RWPE1 (cell line): ENCODE results near the gene CLCN2.

Experiments
- CTCF ChIA-PET: fragments of 350-600 bp; sonication (Branson Sonifier 250); formaldehyde crosslinking; extraction: SDS; loops from one replicate; lab custom pipeline; 2021; lab: Yijun Ruan, JAX
- POLR2A ChIA-PET: fragments of 400-600 bp; formaldehyde crosslinking; extraction: SDS; loops from one replicate; lab custom pipeline; 2020; ENCODE audit warnings: antibody characterized with exemption; ENCODE audit not compliant: low non-redundant PET; lab: Yijun Ruan, JAX
- DNase-seq: peaks from one replicate; pipeline ENCODE4 v3.0.0; 2012; ENCODE audit warnings: low spot score
- H3K27ac ChIP-seq: fragments of 450-650 bp; 2 replicates; pipeline ENCODE4 v1.5.1; 2017
- TF ChIP-seq, protein P1 (sequence below): fragments of 450-650 bp; conservative IDR thresholded peaks from 2 replicates; pipeline ENCODE4 v1.5.1; 2017; ENCODE audit warnings: low read depth, mild to moderate bottlenecking

Gene CLCN2

DNA sequence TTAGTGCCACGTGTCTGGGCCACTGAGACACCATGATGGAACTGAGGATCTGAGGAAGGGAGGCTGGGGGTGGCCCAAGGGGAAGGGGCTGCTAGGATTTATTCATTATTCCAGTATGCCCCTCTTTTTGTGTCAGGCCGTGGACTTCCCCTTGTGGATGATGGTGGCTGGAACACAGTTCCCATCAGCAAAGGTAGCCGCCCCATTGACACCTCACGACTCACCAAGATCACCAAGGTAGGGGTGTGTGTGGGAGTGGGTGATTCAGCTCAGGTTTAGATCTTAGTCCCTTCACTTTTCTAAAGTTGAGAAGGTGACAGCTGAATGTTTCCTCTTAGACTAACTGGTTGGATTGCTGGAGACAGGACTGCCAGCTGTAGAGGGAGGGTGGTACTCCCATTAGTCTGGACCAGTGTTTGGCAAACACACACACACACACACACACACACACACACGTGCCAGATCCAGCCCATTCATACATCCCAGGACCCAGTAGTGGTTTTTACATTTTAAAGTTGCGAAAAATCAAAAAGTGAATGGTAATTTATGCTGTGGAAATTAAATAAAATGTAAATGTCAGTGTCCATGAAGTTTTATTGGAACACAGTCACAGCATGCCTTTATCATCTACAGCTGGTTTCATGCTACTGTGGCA is 35.6 kb downstream of the CLCN2 start:
- ChIA-PET POLR2A (no interaction called here), CTCF (no interaction called here)
- H3K27ac ChIP-seq, result peak overlapping the region; percentile 26
- TF ChIP-seq, protein P1, sequence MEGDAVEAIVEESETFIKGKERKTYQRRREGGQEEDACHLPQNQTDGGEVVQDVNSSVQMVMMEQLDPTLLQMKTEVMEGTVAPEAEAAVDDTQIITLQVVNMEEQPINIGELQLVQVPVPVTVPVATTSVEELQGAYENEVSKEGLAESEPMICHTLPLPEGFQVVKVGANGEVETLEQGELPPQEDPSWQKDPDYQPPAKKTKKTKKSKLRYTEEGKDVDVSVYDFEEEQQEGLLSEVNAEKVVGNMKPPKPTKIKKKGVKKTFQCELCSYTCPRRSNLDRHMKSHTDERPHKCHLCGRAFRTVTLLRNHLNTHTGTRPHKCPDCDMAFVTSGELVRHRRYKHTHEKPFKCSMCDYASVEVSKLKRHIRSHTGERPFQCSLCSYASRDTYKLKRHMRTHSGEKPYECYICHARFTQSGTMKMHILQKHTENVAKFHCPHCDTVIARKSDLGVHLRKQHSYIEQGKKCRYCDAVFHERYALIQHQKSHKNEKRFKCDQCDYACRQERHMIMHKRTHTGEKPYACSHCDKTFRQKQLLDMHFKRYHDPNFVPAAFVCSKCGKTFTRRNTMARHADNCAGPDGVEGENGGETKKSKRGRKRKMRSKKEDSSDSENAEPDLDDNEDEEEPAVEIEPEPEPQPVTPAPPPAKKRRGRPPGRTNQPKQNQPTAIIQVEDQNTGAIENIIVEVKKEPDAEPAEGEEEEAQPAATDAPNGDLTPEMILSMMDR, result no peak
- DNase-seq, result no peak

DNA sequence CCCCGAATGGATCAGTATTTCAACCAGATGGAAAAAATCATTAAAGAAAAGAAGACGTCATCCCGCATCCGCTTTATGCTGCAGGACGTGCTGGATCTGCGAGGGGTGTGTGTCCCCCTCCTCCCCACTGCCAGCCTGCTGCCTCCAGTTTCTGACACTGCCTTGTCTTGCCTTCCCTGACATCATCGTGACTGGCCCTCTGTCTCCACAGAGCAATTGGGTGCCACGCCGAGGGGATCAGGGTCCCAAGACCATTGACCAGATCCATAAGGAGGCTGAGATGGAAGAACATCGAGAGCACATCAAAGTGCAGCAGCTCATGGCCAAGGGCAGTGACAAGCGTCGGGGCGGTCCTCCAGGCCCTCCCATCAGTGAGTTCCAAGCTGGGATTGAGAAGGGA is 36.1 kb downstream of the CLCN2 start:
- peak overlapping the region; percentile 26 for H3K27ac ChIP-seq
- POLR2A ChIA-PET, result no interaction called here
- CTCF ChIA-PET, result no interaction called here
- DNase-seq, result no peak
- TF ChIP-seq, protein P1, result no peak

DNA sequence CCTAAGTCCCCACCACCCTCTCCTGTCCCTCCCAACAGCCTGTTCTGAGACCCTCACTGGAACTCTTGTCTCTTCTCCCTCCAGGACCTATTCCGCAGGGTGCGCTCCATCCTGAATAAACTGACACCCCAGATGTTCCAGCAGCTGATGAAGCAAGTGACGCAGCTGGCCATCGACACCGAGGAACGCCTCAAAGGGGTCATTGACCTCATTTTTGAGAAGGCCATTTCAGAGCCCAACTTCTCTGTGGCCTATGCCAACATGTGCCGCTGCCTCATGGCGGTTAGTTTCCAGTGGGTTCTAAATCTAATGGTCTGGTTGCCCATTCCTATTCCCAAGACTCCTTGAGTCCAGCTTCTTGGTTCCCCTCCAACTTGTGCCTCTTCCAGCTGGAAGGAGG is 37.7 kb downstream of the CLCN2 start:
- ChIA-PET POLR2A (no interaction called here), CTCF (interaction anchor here (0.7 to 0.8 kb wide), 2 partner anchors 22 to 63 kb away, joined by 3 to 4 read pairs; no protein-coding TSS in a partner anchor)
- TF ChIP-seq, protein P1, result no peak
- H3K27ac ChIP-seq, result peak overlapping the region; percentile 26
- no peak for DNase-seq

DNA sequence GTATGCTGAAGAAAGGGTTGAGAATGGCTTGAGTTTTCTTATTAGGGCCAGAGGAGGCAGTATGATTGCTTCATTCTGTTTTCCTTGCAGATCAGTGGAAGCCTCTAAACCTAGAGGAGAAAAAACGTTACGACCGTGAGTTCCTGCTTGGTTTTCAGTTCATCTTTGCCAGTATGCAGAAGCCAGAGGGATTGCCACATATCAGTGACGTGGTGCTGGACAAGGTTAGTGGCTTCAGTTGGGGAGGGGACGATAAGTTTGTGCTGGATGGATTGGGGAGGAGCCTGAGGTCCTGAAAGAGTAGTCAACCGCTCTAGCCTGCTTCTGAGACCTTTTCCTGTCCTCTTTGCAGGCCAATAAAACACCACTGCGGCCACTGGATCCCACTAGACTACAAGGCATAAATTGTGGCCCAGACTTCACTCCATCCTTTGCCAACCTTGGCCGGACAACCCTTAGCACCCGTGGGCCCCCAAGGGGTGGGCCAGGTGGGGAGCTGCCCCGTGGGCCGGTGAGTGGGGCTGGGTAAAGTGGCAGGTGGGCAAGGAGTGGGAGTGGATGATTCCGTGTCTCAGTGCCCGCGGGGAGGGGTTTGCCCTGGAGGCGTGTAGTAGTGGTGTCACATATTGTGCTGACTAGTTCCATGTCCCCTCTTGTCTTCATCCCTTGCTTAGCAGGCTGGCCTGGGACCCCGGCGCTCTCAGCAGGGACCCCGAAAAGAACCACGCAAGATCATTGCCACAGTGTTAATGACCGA is 38.5 kb downstream of the CLCN2 start:
- CTCF ChIA-PET, result no interaction called here
- POLR2A ChIA-PET, result no interaction called here
- DNase-seq, result no peak
- H3K27ac ChIP-seq, result peak overlapping the region; percentile 26
- TF ChIP-seq, protein P1, result no peak

DNA sequence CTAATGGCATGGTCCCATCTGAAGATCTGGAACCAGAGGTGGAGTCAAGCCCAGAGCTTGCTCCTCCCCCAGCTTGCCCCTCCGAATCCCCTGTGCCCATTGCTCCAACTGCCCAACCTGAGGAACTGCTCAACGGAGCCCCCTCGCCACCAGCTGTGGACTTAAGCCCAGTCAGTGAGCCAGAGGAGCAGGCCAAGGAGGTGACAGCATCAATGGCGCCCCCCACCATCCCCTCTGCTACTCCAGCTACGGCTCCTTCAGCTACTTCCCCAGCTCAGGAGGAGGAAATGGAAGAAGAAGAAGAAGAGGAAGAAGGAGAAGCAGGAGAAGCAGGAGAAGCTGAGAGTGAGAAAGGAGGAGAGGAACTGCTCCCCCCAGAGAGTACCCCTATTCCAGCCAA is 39.7 kb downstream of the CLCN2 start:
- POLR2A ChIA-PET, result no interaction called here
- TF ChIP-seq, protein P1, result no peak
- peak overlapping the region; percentile 99 for H3K27ac ChIP-seq
- CTCF ChIA-PET, result no interaction called here
- DNase-seq, result no peak

DNA sequence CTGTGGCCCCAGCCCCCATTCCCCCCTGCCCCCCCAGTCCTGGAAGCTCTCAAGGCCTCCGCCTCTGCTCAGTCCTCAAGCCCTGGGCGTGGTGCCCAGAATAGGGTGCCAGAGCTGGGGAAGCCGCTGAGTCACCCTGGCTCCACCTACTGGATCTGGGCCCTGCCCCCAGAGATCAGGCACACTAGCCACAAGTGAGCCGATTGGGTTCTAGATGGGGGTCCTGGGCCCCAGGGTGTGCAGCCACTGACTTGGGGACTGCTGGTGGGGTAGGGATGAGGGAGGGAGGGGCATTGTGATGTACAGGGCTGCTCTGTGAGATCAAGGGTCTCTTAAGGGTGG is 41.3 kb downstream of the CLCN2 start:
- DNase-seq, result peak; percentile 97
- POLR2A ChIA-PET, result interaction anchor here (1.1 kb wide), 1 partner anchor 9 kb away, joined by 3 read pairs; no protein-coding TSS in a partner anchor
- CTCF ChIA-PET, result interaction anchor here (0.6 kb wide), 1 partner anchor 164 kb away, joined by 4 read pairs; no protein-coding TSS in a partner anchor
- TF ChIP-seq, protein P1, result no peak
- peak overlapping the region; percentile 99 for H3K27ac ChIP-seq
